Liver (tissue), 9 donors: ENCODE measurements around the gene NAV2. TPM values are rescaled to one million over a fixed set of nuclear protein-coding genes. Genes with fewer than 3 reads are reported as not detected.

Source experiments
- DNase-seq: peaks from one replicate; pipeline ENCODE4 v3.0.0-alpha.2; 2017; ENCODE audit warnings: low spot score
- H3K27ac ChIP-seq, 2 donors: one replicate each; pipeline ENCODE4 v1.7.0; 2013; ENCODE audit warnings: inconsistent platforms in 2 of 2, low read length in 2 of 2, control low read depth in 1 of 2, low read depth in 1 of 2, mild to moderate bottlenecking in 1 of 2
- H3K27me3 ChIP-seq, 4 donors: one replicate each; pipeline versions ENCODE4 v1.6.1 to v1.7.0; 2013; ENCODE audit warnings: low read length in 3 of 4, inconsistent platforms in 1 of 4, mild to moderate bottlenecking in 1 of 4, moderate library complexity in 1 of 4; ENCODE audit not compliant: control insufficient read depth in 4 of 4, insufficient read depth in 4 of 4
- H3K36me3 ChIP-seq, 4 donors: one replicate each; pipeline versions ENCODE4 v1.6.1 to v1.7.0; 2013; ENCODE audit warnings: low read length in 3 of 4, mild to moderate bottlenecking in 3 of 4, low read depth in 1 of 4, moderate library complexity in 1 of 4; ENCODE audit not compliant: control insufficient read depth in 4 of 4, insufficient read depth in 3 of 4
- H3K4me1 ChIP-seq, 4 donors: one replicate each; pipeline versions ENCODE4 v1.6.1 to v1.7.0; 2013; ENCODE audit warnings: low read length in 3 of 4, mild to moderate bottlenecking in 3 of 4, moderate library complexity in 1 of 4; ENCODE audit not compliant: control insufficient read depth in 4 of 4, insufficient read depth in 4 of 4
- H3K4me3 ChIP-seq, 3 donors: one replicate each; pipeline versions ENCODE4 v1.6.1 to v1.7.0; 2013; ENCODE audit warnings: low read length in 3 of 3, control low read depth in 1 of 3, low read depth in 1 of 3, mild to moderate bottlenecking in 1 of 3
- H3K9ac ChIP-seq, 2 donors: one replicate each; pipeline ENCODE4 v1.7.0; 2013; ENCODE audit warnings: low read length in 2 of 2, mild to moderate bottlenecking in 2 of 2, moderate library complexity in 2 of 2, control low read depth in 1 of 2, low read depth in 1 of 2
- H3K9me3 ChIP-seq, 4 donors: one replicate each; pipeline versions ENCODE4 v1.6.1 to v1.7.0; 2013; ENCODE audit warnings: low read length in 3 of 4; ENCODE audit not compliant: control insufficient read depth in 4 of 4
- EGR1 ChIP-seq, 2 donors: IDR thresholded peaks; 2 replicates each; pipeline ENCODE4 v1.6.1; 2016 to 2018; ENCODE audit warnings: antibody characterized with exemption in 2 of 2, low read depth in 2 of 2
- FOXA1 ChIP-seq: IDR thresholded peaks from 2 replicates; pipeline ENCODE4 v1.6.1; 2016; ENCODE audit warnings: antibody characterized with exemption
- FOXA2 ChIP-seq: IDR thresholded peaks from 2 replicates; pipeline ENCODE4 v1.6.1; 2016; ENCODE audit warnings: antibody characterized with exemption
- GABPA ChIP-seq, 2 donors: IDR thresholded peaks in 1 of 2; conservative IDR thresholded peaks in 1 of 2; 2 replicates each; pipeline ENCODE4 v1.6.1; 2016; ENCODE audit warnings: antibody characterized with exemption in 2 of 2, mild to moderate bottlenecking in 1 of 2, moderate library complexity in 1 of 2
- HNF4A ChIP-seq, 2 donors: conservative IDR thresholded peaks; 2 replicates each; pipeline ENCODE4 v1.6.1; 2016; ENCODE audit warnings: antibody characterized with exemption in 2 of 2, mild to moderate bottlenecking in 2 of 2
- HNF4G ChIP-seq: IDR thresholded peaks from 2 replicates; pipeline ENCODE4 v1.6.1; 2016; ENCODE audit warnings: antibody characterized with exemption
- NR2F2 ChIP-seq: IDR thresholded peaks from 2 replicates; pipeline ENCODE4 v1.6.1; 2016; ENCODE audit warnings: antibody characterized with exemption
- RAD21 ChIP-seq, 2 donors: IDR thresholded peaks; 2 replicates each; pipeline ENCODE4 v1.6.1; 2016; ENCODE audit warnings: antibody characterized with exemption in 2 of 2, mild to moderate bottlenecking in 2 of 2
- RXRA ChIP-seq, 2 donors: IDR thresholded peaks; 2 replicates each; pipeline ENCODE4 v1.6.1; 2017 to 2018; ENCODE audit warnings: antibody characterized with exemption in 2 of 2, mild to moderate bottlenecking in 1 of 2
- TAF1 ChIP-seq: conservative IDR thresholded peaks from 2 replicates; pipeline ENCODE4 v1.6.1; 2016; ENCODE audit warnings: antibody characterized with exemption, mild to moderate bottlenecking
- YY1 ChIP-seq: IDR thresholded peaks from 2 replicates; pipeline ENCODE4 v1.6.1; 2016; ENCODE audit warnings: antibody characterized with exemption, mild to moderate bottlenecking
- WGBS: extraction: QIAGEN DNeasy Blood & Tissue Kit; methylation state at CpG from one replicate; pipeline ENCODE4 v1.1.7; 2013; 5-methylcytosine and 5-hydroxymethylcytosine counted together
- polyA plus RNA-seq, 2 donors: library from polyadenylated mRNA; stranded (reverse) in 1 of 2; unstranded in 1 of 2; fragments of 200-250 nt in 1 of 2; fragments of >200 nt in 1 of 2; fragmentation: Nextera tagmentation in 1 of 2; extraction: Ambion mirVana in 1 of 2; gene quantifications; one replicate each; pipeline versions ENCODE4 v1.2.1 to v1.2.3, GENCODE V29; 2013 to 2015
- total RNA-seq, 2 donors: library from RNA; depleted of rRNA; stranded (reverse); fragments of >200 nt; gene quantifications; one replicate each; pipeline ENCODE4 v1.2.3, GENCODE V29; 2014
- TF ChIP-seq, protein P1 (sequence below): IDR thresholded peaks from 2 replicates; pipeline ENCODE4 v1.6.1; 2016; ENCODE audit warnings: antibody characterized with exemption
- TF ChIP-seq, protein P2 (sequence below): IDR thresholded peaks from 2 replicates; pipeline ENCODE4 v1.6.1; 2016; ENCODE audit warnings: antibody characterized with exemption, mild to moderate bottlenecking
- donor health status: healthy.
- donor health status: healthy.
- donor health status: healthy.
- donor health status: healthy.
- donor health status: healthy.

The NAV2 gene
- total and polyA plus RNA-seq, 4 donors, result 6.3 to 20.5 (median 11.6) TPM

DNA sequence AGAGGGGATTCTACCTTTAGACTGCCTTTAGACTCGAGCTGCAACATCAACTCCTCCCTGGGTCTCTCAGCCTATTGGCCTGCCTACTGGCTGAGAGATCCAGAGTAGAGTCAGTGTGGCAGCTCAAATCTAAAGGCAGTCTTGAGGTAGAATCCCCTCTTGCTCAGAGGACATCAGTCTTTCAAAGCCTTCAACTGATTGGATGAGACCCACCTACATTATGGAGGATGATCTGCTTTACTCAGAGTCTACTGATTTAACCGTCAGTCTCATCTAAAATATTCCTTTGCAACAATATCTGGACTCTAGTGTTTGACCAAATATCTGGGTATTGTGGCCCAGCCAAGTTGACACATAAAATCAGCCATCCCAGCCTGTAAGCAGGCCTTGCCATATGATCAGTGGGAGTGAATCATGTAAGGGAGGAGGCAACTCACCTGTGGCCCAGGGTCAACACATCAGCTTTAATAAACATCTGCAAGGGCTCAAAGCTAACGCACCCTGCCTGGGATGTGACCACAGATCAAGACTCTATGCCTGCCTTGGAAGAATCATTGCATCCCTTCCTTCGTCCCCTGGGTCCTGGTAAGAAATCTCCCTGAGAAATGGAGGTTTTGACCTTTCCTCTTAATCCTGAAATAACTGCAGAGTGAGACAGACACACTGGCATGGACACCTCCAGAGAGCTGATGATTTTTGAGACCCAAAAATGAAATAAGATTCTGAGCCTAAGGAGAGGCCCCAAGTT is 249.6 kb downstream of the NAV2 start:
- WGBS, result 96% methylated on average over 4 of the region's 4 CpGs
- no peak for DNase-seq
- H3K4me3 ChIP-seq, result no peak overlapping the region
- peaks cover 0 to 7% (median 1%) of the 10 kb centered on the region in 4 donors for H3K36me3 ChIP-seq
- no peak for TF ChIP-seq TAF1
- no peak for TF ChIP-seq GABPA (IDR thresholded peaks at IDR 0.05 in 1 of 2, conservative IDR thresholded peaks at IDR 0.05 in 1 of 2)
- no peak for TF ChIP-seq EGR1 (IDR thresholded peaks at IDR 0.05; ENCODE audit: low read depth in 2 of 2)
- no peak for TF ChIP-seq RAD21 (IDR thresholded peaks at IDR 0.05)
- no peak for TF ChIP-seq NR2F2
- H3K4me1 ChIP-seq, result no peaks in the 10 kb centered on the region
- no peak overlapping the region for H3K9ac ChIP-seq
- H3K27ac ChIP-seq, result no peak overlapping the region
- H3K27me3 ChIP-seq, result no peaks in the 10 kb centered on the region
- H3K9me3 ChIP-seq, result no peaks in the 10 kb centered on the region

DNA sequence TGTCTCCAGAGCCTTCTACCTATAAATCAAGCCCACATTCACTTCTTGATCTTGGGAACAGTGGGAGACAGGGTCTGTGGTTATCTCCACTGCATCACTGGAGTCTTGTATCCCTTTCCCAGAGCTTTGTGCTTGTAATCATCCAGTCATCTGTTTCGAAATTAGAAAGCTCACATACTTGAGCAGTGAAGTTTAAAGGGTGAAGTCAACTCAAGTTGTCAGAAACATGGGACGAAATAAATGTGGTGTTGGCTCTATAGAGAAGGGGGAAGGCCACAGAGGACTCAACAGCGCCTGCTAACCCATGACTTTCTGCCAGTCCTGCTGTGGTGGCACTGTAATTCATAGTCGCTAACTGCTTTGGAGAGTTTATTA is 250.2 kb downstream of the NAV2 start:
- no peak overlapping the region for H3K9ac ChIP-seq
- no peaks in the 10 kb centered on the region for H3K27me3 ChIP-seq
- H3K27ac ChIP-seq, result no peak overlapping the region
- H3K4me3 ChIP-seq, result no peak overlapping the region
- 95% methylated on average over 4 of the region's 4 CpGs for WGBS
- DNase-seq, result no peak
- H3K4me1 ChIP-seq, result no peaks in the 10 kb centered on the region
- peaks cover 0 to 7% (median 1%) of the 10 kb centered on the region in 4 donors for H3K36me3 ChIP-seq
- H3K9me3 ChIP-seq, result no peaks in the 10 kb centered on the region
- TF ChIP-seq GABPA (IDR thresholded peaks at IDR 0.05 in 1 of 2, conservative IDR thresholded peaks at IDR 0.05 in 1 of 2) (no peak), HNF4A (conservative IDR thresholded peaks at IDR 0.05) (no peak), HNF4G (no peak), NR2F2 (no peak), FOXA2 (no peak), RXRA (IDR thresholded peaks at IDR 0.05) (no peak), FOXA1 (no peak), YY1 (no peak)
- TF ChIP-seq, protein P1, sequence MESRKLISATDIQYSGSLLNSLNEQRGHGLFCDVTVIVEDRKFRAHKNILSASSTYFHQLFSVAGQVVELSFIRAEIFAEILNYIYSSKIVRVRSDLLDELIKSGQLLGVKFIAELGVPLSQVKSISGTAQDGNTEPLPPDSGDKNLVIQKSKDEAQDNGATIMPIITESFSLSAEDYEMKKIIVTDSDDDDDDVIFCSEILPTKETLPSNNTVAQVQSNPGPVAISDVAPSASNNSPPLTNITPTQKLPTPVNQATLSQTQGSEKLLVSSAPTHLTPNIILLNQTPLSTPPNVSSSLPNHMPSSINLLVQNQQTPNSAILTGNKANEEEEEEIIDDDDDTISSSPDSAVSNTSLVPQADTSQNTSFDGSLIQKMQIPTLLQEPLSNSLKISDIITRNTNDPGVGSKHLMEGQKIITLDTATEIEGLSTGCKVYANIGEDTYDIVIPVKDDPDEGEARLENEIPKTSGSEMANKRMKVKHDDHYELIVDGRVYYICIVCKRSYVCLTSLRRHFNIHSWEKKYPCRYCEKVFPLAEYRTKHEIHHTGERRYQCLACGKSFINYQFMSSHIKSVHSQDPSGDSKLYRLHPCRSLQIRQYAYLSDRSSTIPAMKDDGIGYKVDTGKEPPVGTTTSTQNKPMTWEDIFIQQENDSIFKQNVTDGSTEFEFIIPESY, result no peak
- TF ChIP-seq, protein P2, sequence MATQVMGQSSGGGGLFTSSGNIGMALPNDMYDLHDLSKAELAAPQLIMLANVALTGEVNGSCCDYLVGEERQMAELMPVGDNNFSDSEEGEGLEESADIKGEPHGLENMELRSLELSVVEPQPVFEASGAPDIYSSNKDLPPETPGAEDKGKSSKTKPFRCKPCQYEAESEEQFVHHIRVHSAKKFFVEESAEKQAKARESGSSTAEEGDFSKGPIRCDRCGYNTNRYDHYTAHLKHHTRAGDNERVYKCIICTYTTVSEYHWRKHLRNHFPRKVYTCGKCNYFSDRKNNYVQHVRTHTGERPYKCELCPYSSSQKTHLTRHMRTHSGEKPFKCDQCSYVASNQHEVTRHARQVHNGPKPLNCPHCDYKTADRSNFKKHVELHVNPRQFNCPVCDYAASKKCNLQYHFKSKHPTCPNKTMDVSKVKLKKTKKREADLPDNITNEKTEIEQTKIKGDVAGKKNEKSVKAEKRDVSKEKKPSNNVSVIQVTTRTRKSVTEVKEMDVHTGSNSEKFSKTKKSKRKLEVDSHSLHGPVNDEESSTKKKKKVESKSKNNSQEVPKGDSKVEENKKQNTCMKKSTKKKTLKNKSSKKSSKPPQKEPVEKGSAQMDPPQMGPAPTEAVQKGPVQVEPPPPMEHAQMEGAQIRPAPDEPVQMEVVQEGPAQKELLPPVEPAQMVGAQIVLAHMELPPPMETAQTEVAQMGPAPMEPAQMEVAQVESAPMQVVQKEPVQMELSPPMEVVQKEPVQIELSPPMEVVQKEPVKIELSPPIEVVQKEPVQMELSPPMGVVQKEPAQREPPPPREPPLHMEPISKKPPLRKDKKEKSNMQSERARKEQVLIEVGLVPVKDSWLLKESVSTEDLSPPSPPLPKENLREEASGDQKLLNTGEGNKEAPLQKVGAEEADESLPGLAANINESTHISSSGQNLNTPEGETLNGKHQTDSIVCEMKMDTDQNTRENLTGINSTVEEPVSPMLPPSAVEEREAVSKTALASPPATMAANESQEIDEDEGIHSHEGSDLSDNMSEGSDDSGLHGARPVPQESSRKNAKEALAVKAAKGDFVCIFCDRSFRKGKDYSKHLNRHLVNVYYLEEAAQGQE, result no peak
